Right lung (tissue), 5 donors: Measurements from ENCODE around the gene OR2G3. TPM values are rescaled to one million over a fixed set of nuclear protein-coding genes. Genes with fewer than 3 reads are reported as not detected.

Experiments
- polyA plus RNA-seq, 5 donors: library from polyadenylated mRNA; unstranded; fragments of 120-200 nt; gene quantifications; one replicate each; pipeline versions ENCODE4 v1.2.1 to v1.2.3, GENCODE V29; 2013; ENCODE audit warnings: inconsistent platforms in 1 of 5, low replicate concordance in 1 of 5; ENCODE audit not compliant: insufficient read length in 5 of 5, insufficient read depth in 1 of 5

The OR2G3 gene
- polyA plus RNA-seq, 5 donors, result not detected

Other genes starting within 250 kb of the OR2G3 start
- 1 to 10 TPM; 1.1 to 1.2 (median 1.2) TPM for gene NLRP3, start 189.4 kb upstream of the OR2G3 start, polyA plus RNA-seq
- gene OR2B11, start 147.5 kb upstream of the OR2G3 start, polyA plus RNA-seq, result under 1 TPM; 0.03 to 0.10 (median 0.04) TPM
- gene OR2C3, start 69.1 kb upstream of the OR2G3 start, polyA plus RNA-seq, result under 1 TPM in 4 of 5 donors, not detected in 1; 0.01 to 0.08 (median 0.06) TPM
- gene GCSAML, start 56.5 kb upstream of the OR2G3 start, polyA plus RNA-seq, result under 1 TPM; 0.09 to 0.81 (median 0.27) TPM
- not detected for gene OR2G2, start 17.2 kb upstream of the OR2G3 start, polyA plus RNA-seq
- gene OR13G1, start 74.2 kb downstream of the OR2G3 start, polyA plus RNA-seq, result not detected
- not detected for gene OR6F1, start 111.1 kb downstream of the OR2G3 start, polyA plus RNA-seq
- gene OR14K1, start 133.0 kb downstream of the OR2G3 start, polyA plus RNA-seq, result not detected
- not detected for gene OR14A2, start 142.6 kb downstream of the OR2G3 start, polyA plus RNA-seq
- not detected for gene OR1C1, start 155.0 kb downstream of the OR2G3 start, polyA plus RNA-seq
- gene OR14A16, start 218.5 kb downstream of the OR2G3 start, polyA plus RNA-seq, result not detected
- not detected for gene OR11L1, start 236.3 kb downstream of the OR2G3 start, polyA plus RNA-seq